Subcutaneous abdominal adipose tissue (tissue), 5 donors: ENCODE data around the gene CEACAM18.
"Not testable (repeated sequence)": the region's sequence is repeated elsewhere in the genome, so short reads cannot be mapped to it uniquely, and the experiment has no call there.

Experiments
- H3K27ac ChIP-seq: one replicate; pipeline ENCODE4 v1.7.0; 2013; ENCODE audit warnings: low read depth, mild to moderate bottlenecking, inconsistent platforms, low read length, moderate library complexity
- H3K27me3 ChIP-seq, 5 donors: one replicate each; pipeline ENCODE4 v1.7.0; 2013; ENCODE audit warnings: low read length in 5 of 5, inconsistent platforms in 1 of 5; ENCODE audit not compliant: control insufficient read depth in 5 of 5, insufficient read depth in 4 of 5
- H3K36me3 ChIP-seq, 5 donors: one replicate each; pipeline ENCODE4 v1.7.0; 2013; ENCODE audit warnings: low read length in 5 of 5; ENCODE audit not compliant: control insufficient read depth in 5 of 5, insufficient read depth in 5 of 5
- H3K4me1 ChIP-seq, 5 donors: one replicate each; pipeline ENCODE4 v1.7.0; 2013; ENCODE audit warnings: low read length in 5 of 5, mild to moderate bottlenecking in 3 of 5, moderate library complexity in 1 of 5; ENCODE audit not compliant: control insufficient read depth in 5 of 5, insufficient read depth in 5 of 5
- H3K4me3 ChIP-seq, 5 donors: one replicate each; pipeline ENCODE4 v1.7.0; 2013; ENCODE audit warnings: low read length in 5 of 5, low read depth in 1 of 5
- H3K9ac ChIP-seq, 5 donors: one replicate each; pipeline ENCODE4 v1.7.0; 2013; ENCODE audit warnings: low read length in 5 of 5, mild to moderate bottlenecking in 4 of 5, moderate library complexity in 3 of 5
- H3K9me3 ChIP-seq, 5 donors: one replicate each; pipeline ENCODE4 v1.7.0; 2013; ENCODE audit warnings: low read length in 5 of 5; ENCODE audit not compliant: control insufficient read depth in 5 of 5
- donor health status: healthy.
- donor health status: healthy.
- donor health status: healthy.
- donor health status: healthy.
- donor health status: healthy.

Gene CEACAM18

GRCh38 chr19:51447510-51447909, 30.8 kb upstream of the CEACAM18 start:
- H3K27me3 ChIP-seq = peaks cover 0 to 14% (median 3%) of the 10 kb centered on the region in 5 donors
- H3K27ac ChIP-seq, H3K9ac ChIP-seq, H3K4me3 ChIP-seq, H3K36me3 ChIP-seq, H3K9me3 ChIP-seq, H3K4me1 ChIP-seq: not testable (repeated sequence)

GRCh38 chr19:51448011-51448410, 30.3 kb upstream of the CEACAM18 start:
- Histone ChIP-seq H3K27ac (no peak overlapping the region), H3K27me3 (peaks cover 0 to 14% (median 3%) of the 10 kb centered on the region in 5 donors)

DNA sequence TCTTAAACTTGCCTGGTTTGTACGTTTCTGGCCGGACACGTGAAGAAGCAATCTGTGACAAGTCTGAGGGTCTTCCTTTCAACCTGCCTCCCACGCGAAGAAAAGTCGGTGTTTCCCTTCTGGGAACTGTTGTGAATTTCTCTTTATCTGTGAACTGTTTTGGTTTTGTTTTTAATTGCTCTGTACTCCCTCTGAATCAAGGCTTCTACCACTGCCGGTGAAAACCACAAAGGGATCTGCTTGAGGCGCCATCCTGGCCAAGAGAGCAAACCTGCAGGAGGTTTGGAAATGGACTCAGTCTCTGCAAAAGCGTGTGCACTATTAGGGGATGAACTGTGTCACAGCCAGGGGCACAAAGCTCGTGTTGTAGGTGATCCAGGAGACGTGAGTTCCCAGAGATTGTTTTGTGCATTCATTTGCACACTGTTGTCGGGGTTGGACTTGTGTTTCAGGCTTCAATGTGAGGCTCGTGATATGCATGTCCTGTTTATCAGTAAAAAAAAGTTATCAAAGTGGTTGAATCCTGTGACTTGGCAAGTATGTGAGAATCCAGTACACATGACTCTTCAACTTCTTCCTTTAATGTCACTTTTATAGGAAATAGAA, 29.8 kb upstream of the CEACAM18 start:
- no peaks in the 10 kb centered on the region for H3K36me3 ChIP-seq
- no peaks in the 10 kb centered on the region for H3K9me3 ChIP-seq
- H3K4me1 ChIP-seq = no peaks in the 10 kb centered on the region
- H3K9ac ChIP-seq = no peak overlapping the region
- H3K4me3 ChIP-seq = no peak overlapping the region
- no peak overlapping the region for H3K27ac ChIP-seq
- H3K27me3 ChIP-seq = peaks cover 0 to 14% (median 3%) of the 10 kb centered on the region in 5 donors

More at GRCh38 chr19:51448011-51448410, 30.3 kb upstream of the CEACAM18 start:
- no peak overlapping the region for H3K9ac ChIP-seq
- H3K36me3 ChIP-seq = no peaks in the 10 kb centered on the region
- H3K9me3 ChIP-seq = no peaks in the 10 kb centered on the region
- H3K4me3 ChIP-seq = no peak overlapping the region
- H3K4me1 ChIP-seq = no peaks in the 10 kb centered on the region

DNA sequence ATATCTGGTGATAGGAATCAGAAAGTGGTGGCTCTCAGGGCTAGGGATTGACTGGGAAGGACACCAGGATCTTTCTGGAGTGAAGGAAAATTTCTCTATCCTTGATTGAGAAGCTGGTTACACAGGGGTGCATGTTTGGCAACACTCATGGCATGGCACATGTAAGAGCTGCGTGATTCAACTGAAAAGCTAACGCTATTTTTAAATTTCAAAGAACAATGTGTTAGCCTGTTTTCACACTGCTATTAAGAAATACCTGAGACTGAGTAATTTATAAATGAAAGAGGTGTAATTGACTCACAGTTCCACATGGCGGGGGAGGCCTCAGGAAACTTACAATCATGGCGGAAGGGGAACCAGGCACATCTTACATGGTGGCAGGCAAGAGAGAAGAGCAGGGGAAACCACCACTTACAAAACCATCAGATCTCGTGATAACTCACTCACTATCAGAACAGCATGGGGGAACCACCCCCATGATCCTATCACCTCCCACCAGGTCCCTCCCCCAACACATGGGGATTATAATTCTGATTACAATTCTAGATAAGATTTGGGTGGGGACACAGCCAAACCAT, 27.5 kb upstream of the CEACAM18 start:
- H3K9ac ChIP-seq = no peak overlapping the region

DNA sequence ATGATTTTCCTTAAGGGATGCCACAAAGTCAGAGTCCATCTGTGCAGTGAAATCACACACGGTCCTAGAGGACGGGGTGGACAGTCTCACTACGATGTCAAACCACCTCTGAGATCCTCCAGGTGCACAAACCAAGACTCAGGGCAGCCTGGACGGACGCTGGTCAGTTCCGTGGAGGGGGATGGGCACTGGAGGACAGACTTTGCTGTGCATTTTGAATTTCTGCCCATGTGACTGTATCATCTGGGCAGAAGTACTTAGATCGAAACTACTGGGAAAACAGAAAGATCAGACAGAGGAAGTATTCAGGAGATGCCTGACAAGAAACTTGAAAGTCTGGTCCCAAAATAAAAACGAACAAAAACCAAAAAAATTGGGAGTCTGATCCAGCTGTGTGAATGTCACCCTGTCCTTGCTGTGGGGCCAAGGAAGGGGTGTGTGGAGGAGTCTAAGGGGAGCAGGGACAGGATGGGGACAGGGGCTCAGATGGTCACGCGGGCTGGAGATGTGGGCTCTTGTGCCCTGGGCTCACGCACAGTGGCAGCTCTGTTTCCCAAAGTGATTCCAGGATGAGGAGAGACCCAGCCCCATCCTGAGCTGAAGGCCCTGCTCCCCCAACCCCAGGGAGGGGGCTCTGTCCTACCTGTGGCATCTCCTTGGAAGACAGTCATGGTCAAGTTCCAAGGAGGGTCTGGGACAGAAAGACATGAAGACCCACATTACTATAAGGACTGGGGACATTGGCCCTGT, 21.6 kb upstream of the CEACAM18 start:
- no peak overlapping the region for H3K4me3 ChIP-seq
- H3K27ac ChIP-seq = no peak overlapping the region
- peaks cover 0 to 23% (median 15%) of the 10 kb centered on the region in 5 donors for H3K27me3 ChIP-seq
- no peaks in the 10 kb centered on the region for H3K36me3 ChIP-seq
- no peaks in the 10 kb centered on the region for H3K9me3 ChIP-seq
- H3K4me1 ChIP-seq = peaks cover 0 to 26% (median 9%) of the 10 kb centered on the region in 5 donors
- H3K9ac ChIP-seq = no peak overlapping the region

More for the DNA sequence above, 27.5 kb upstream of the CEACAM18 start:
- H3K4me1 ChIP-seq = no peaks in the 10 kb centered on the region
- H3K9me3 ChIP-seq = no peaks in the 10 kb centered on the region
- H3K27me3 ChIP-seq = peaks cover 0 to 12% (median 6%) of the 10 kb centered on the region in 5 donors
- no peak overlapping the region for H3K4me3 ChIP-seq
- no peak overlapping the region for H3K27ac ChIP-seq
- no peaks in the 10 kb centered on the region for H3K36me3 ChIP-seq

- Histone ChIP-seq H3K4me3 (no peak overlapping the region), H3K4me1 (peaks cover 0 to 33% (median 9%) of the 10 kb centered on the region in 5 donors), H3K36me3 (no peaks in the 10 kb centered on the region), H3K27ac (no peak overlapping the region), H3K27me3 (peaks cover 3 to 30% (median 23%) of the 10 kb centered on the region in 5 donors), H3K9me3 (no peaks in the 10 kb centered on the region), H3K9ac (no peak overlapping the region)
These were observed 20.9 kb upstream of the CEACAM18 start for GRCh38 chr19:51457351-51458013.

GRCh38 chr19:51458051-51458645, 20.2 kb upstream of the CEACAM18 start, which contains the start of gene SIGLEC8:
TSS of gene SIGLEC8 (minus strand) at chr19:51458454. CDS start at chr19:51458387, 67 bp downstream.
- Histone ChIP-seq H3K27ac (no peak within 1 kb of the TSS), H3K4me1 (peaks cover 0 to 37% (median 10%) of the 10 kb centered on the region in 5 donors), H3K36me3 (no peaks in the 10 kb centered on the region), H3K27me3 (peaks cover 8 to 34% (median 29%) of the 10 kb centered on the region in 5 donors), H3K4me3 (no peak within 1 kb of the TSS), H3K9ac (no peak within 1 kb of the TSS), H3K9me3 (no peaks in the 10 kb centered on the region)

- Histone ChIP-seq H3K4me3 (no peak overlapping the region), H3K9me3 (no peaks in the 10 kb centered on the region), H3K27me3 (peaks cover 8 to 34% (median 29%) of the 10 kb centered on the region in 5 donors), H3K27ac (no peak overlapping the region), H3K36me3 (no peaks in the 10 kb centered on the region), H3K9ac (no peak overlapping the region), H3K4me1 (peaks cover 0 to 37% (median 10%) of the 10 kb centered on the region in 5 donors)
These were observed 19.3 kb upstream of the CEACAM18 start for GRCh38 chr19:51458899-51459505.

GRCh38 chr19:51460164-51460992, 18.0 kb upstream of the CEACAM18 start:
- peaks cover 0 to 37% (median 10%) of the 10 kb centered on the region in 5 donors for H3K4me1 ChIP-seq
- no peaks in the 10 kb centered on the region for H3K9me3 ChIP-seq
- H3K36me3 ChIP-seq = no peaks in the 10 kb centered on the region
- no peak overlapping the region for H3K9ac ChIP-seq
- peak overlapping the region; percentile 43 to 70 (median 60) for H3K4me3 ChIP-seq
- peaks cover 8 to 31% (median 26%) of the 10 kb centered on the region in 5 donors for H3K27me3 ChIP-seq
- no peak overlapping the region for H3K27ac ChIP-seq
